ENCODE results near the gene USP19. TPM values are rescaled to one million over a fixed set of nuclear protein-coding genes. Genes with fewer than 3 reads are reported as not detected.

The USP19 gene
- total and polyA plus RNA-seq, 7 donors: 22.2 to 98.4 (median 48.2) TPM

- 96% methylated on average over 11 of the region's 11 CpGs for WGBS, 2 donors
- intact Hi-C loops (cut with DNase I): no loop called here
- DNase-seq: no peak
- Histone ChIP-seq H3K27ac (no peak overlapping the region), H3K36me3 (peaks cover 32 to 71% (median 56%) of the 10 kb centered on the region in 4 donors), H3K4me1 (peaks cover 0 to 18% (median 17%) of the 10 kb centered on the region in 4 donors), H3K9me3 (no peaks in the 10 kb centered on the region), H3K4me3 (no peak overlapping the region), H3K27me3 (no peaks in the 10 kb centered on the region)
- TF ChIP-seq POLR2AphosphoS5 (IDR thresholded peaks at IDR 0.05): no peak
- no peak for TF ChIP-seq EP300 (IDR thresholded peaks at IDR 0.05)
- TF ChIP-seq POLR2A (IDR thresholded peaks at IDR 0.05): no peak
- no peak for TF ChIP-seq CTCF (IDR thresholded peaks at IDR 0.05)
These were observed 20.5 kb downstream of the USP19 start for GRCh38 chr3:49100046-49100615.

DNA sequence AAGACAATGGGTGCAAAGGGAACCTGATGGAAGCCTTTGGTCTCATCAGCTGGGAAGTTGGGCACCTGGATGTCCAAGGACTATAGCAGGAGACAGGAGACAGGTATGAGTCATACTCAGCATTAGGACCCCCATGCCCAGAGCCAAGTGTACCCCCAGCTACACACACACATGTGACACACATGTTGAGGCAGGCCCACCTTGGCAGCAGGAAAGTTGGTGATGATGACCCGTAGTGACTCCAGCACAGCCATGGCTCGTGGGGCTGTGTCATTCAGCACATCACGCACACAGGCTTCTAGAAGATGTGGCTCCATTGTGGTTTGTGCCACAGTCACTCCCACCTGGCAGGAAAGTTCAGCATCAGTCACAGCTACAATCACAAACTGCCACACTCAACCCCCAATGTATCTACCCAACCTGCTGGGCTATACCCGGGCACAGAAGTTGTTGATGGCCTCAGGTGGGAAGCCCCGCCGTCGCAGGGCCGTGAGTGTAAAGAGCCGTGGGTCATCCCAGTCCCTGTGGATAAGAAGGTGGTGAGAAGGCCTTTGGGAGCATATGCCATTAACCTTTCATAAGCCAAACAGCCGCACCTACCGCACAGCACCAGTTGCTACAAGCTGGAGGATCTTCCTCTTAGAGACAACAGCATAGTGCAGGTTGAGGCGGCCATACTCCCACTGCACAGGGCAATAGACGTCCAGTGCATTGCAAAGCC lies 21.6 kb downstream of the USP19 start:
- whole genome bisulfite sequencing, 2 donors: 94 to 95% methylated on average over 13 of the region's 13 CpGs
- intact Hi-C loops (cut with DNase I): no loop called here
- Histone ChIP-seq H3K27ac (no peak overlapping the region), H3K4me1 (peaks cover 0 to 22% (median 20%) of the 10 kb centered on the region in 4 donors), H3K27me3 (no peaks in the 10 kb centered on the region), H3K36me3 (peaks cover 32 to 71% (median 56%) of the 10 kb centered on the region in 4 donors), H3K4me3 (no peak overlapping the region), H3K9me3 (no peaks in the 10 kb centered on the region)
- DNase-seq: no peak
- TF ChIP-seq CTCF (IDR thresholded peaks at IDR 0.05): no peak
- no peak for TF ChIP-seq EP300 (IDR thresholded peaks at IDR 0.05)
- TF ChIP-seq POLR2A (IDR thresholded peaks at IDR 0.05): no peak
- TF ChIP-seq POLR2AphosphoS5 (IDR thresholded peaks at IDR 0.05): no peak

DNA sequence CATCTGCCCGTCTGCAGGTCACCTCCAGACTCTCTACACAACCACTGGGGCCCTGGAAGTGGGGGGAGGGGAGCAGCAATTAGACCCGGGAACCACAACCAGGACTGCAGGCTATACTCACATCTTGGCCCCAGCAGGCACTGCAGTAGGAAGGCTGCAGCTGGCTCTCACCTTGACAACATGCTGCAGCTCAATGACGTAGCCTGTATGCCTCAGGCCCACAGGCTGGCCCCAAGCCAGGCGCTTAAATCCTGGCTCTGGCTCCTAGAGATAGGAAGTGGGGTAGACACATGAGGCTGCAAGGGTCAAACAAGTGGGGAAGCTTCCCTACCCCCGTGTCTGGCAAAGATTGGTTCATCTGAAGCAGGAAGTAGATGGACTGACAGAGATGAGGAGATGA lies 22.2 kb downstream of the USP19 start:
- H3K27me3 ChIP-seq: no peaks in the 10 kb centered on the region
- whole genome bisulfite sequencing, 2 donors: 59 to 79% methylated on average over 5 of the region's 5 CpGs
- intact Hi-C loops (cut with DNase I): no loop called here
- peaks cover 0 to 15% (median 14%) of the 10 kb centered on the region in 4 donors for H3K4me1 ChIP-seq
- H3K4me3 ChIP-seq: no peak overlapping the region
- H3K9me3 ChIP-seq: no peaks in the 10 kb centered on the region
- DNase-seq: no peak
- peaks cover 32 to 71% (median 56%) of the 10 kb centered on the region in 4 donors for H3K36me3 ChIP-seq
- TF ChIP-seq POLR2A (IDR thresholded peaks at IDR 0.05): no peak
- TF ChIP-seq EP300 (IDR thresholded peaks at IDR 0.05): no peak
- TF ChIP-seq CTCF (IDR thresholded peaks at IDR 0.05): no peak
- TF ChIP-seq POLR2AphosphoS5 (IDR thresholded peaks at IDR 0.05): no peak
- no peak overlapping the region for H3K27ac ChIP-seq

GRCh38 chr3:49093853-49094767 lies 26.5 kb downstream of the USP19 start, which contains the start of gene QRICH1:
Gene QRICH1, minus strand, starts transcription at chr3:49094071. Its CDS starts 17,054 bp downstream, at chr3:49077017.
- WGBS, 2 donors: 0 to 1% methylated on average over 65 of the region's 65 CpGs
- H3K27ac ChIP-seq: peak within 1 kb of the TSS; percentile 86 to 100 (median 96)
- H3K4me3 ChIP-seq: peak within 1 kb of the TSS; percentile 57 to 100 (median 98)
- H3K9me3 ChIP-seq: no peaks in the 10 kb centered on the region
- no peaks in the 10 kb centered on the region for H3K27me3 ChIP-seq
- H3K4me1 ChIP-seq: peaks cover 0 to 48% (median 47%) of the 10 kb centered on the region in 4 donors
- H3K36me3 ChIP-seq: peaks cover 8 to 52% (median 17%) of the 10 kb centered on the region in 4 donors
- DNase-seq: peak; percentile 99
- intact Hi-C loops (cut with DNase I): loop anchor here (1.0 to 5.0 kb wide), 5 partner anchors 27 to 318 kb away; partner anchors contain the start of genes LAMB2, NDUFAF3, TCTA and USP19
- TF ChIP-seq POLR2AphosphoS5 (IDR thresholded peaks at IDR 0.05) (peak in 3 of 4 donors; percentile 63 to 82 (median 80)), EP300 (IDR thresholded peaks at IDR 0.05) (no peak), CTCF (IDR thresholded peaks at IDR 0.05) (peak in 3 of 4 experiments; percentile 33 to 51 (median 37)), POLR2A (IDR thresholded peaks at IDR 0.05) (peak; percentile 53 to 69)

All from sigmoid colon (tissue), 7 donors.